Activated CD8-positive, alpha-beta memory T cell treated with anti-CD3 and anti-CD28 coated beads, Interleukin-2, amount 50 U/mL, for 24 hours (primary cell): ENCODE results near the gene CDHR5.

Source experiments
- DNase-seq: peaks from one replicate; pipeline ENCODE4 v3.0.0-alpha.2; 2020; ENCODE audit errors: extremely low read depth

Gene CDHR5

GRCh38 chr11:643849-644738 is 19.3 kb upstream of the CDHR5 start:
- no peak for DNase-seq

GRCh38 chr11:643366-643765 is 18.6 kb upstream of the CDHR5 start:
- no peak for DNase-seq

GRCh38 chr11:641806-642370 is 17.1 kb upstream of the CDHR5 start:
- DNase-seq: no peak

- DNase-seq: no peak
These were observed 15.4 kb upstream of the CDHR5 start for GRCh38 chr11:640021-640706.

- no peak for DNase-seq
These were observed 14.7 kb upstream of the CDHR5 start for GRCh38 chr11:639332-639955.

- no peak for DNase-seq
These were observed 14.0 kb upstream of the CDHR5 start for GRCh38 chr11:638631-639331.

- no peak for DNase-seq
These were observed 13.1 kb upstream of the CDHR5 start for GRCh38 chr11:637593-638521.

GRCh38 chr11:637333-637592 is 12.5 kb upstream of the CDHR5 start:
- DNase-seq: no peak

GRCh38 chr11:636511-637332 is 12.0 kb upstream of the CDHR5 start, which contains the start of gene DRD4:
Gene DRD4, plus strand, starts transcription at chr11:637269. Its CDS starts 36 bp downstream, at chr11:637305.
- no peak for DNase-seq

GRCh38 chr11:635945-636510 is 11.3 kb upstream of the CDHR5 start:
- DNase-seq: no peak

- no peak for DNase-seq
These were observed 6.1 kb upstream of the CDHR5 start for GRCh38 chr11:630871-631270.

- DNase-seq: no peak
These were observed 4.5 kb upstream of the CDHR5 start for GRCh38 chr11:629237-629583.

- no peak for DNase-seq
These were observed 3.3 kb upstream of the CDHR5 start for GRCh38 chr11:628056-628455.

- DNase-seq: no peak
These were observed 2.5 kb upstream of the CDHR5 start for GRCh38 chr11:627308-627576.

GRCh38 chr11:626475-627307 is 1.9 kb upstream of the CDHR5 start, which contains the start of gene SCT:
Gene SCT, minus strand, starts transcription at chr11:627181. Its CDS starts 38 bp downstream, at chr11:627143.
- no peak for DNase-seq

GRCh38 chr11:625636-626268 is 997 bp upstream of the CDHR5 start:
- no peak for DNase-seq

- no peak for DNase-seq
These were observed 603 bp downstream of the CDHR5 start for GRCh38 chr11:623999-624704.

GRCh38 chr11:623349-623869 is 1.3 kb downstream of the CDHR5 start:
- DNase-seq: no peak
